OCI-LY7 (cell line): Measurements from ENCODE around the gene PCDHA8. TPM values are rescaled to one million over a fixed set of nuclear protein-coding genes. Genes with fewer than 3 reads are reported as not detected.
A peak's percentile ranks its signal among the peaks of the same experiment; 100 is the strongest.
"Not testable (repeated sequence)": the region's sequence is repeated elsewhere in the genome, so short reads cannot be mapped to it uniquely, and the experiment has no call there.

Experiments used
- BruUV-seq: library from RNA; stranded (reverse); fragments of 400-500 nt; replicated peaks from 2 replicates; lab custom pipeline; 2021; lab: Mats Ljungman, UMichigan
- CTCF ChIA-PET: fragments of 300-600 bp; sonication (Branson Sonifier 250); formaldehyde crosslinking; loops from one replicate; lab custom pipeline; 2022; ENCODE audit warnings: antibody characterized with exemption; ENCODE audit not compliant: unreplicated experiment; lab: Charles Lee
- POLR2A ChIA-PET: fragments of 300-600 bp; sonication (Branson Sonifier 250); formaldehyde crosslinking; loops from one replicate; lab custom pipeline; 2022; ENCODE audit warnings: antibody characterized with exemption; lab: Charles Lee
- DNase-seq: peaks from one replicate; pipeline ENCODE4 v3.0.0-alpha.2; 2015; ENCODE audit warnings: low spot score
- H2AFZ ChIP-seq: fragments of 200-600 bp; sonication (generic), shearing (Covaris generic); 2 replicates; pipeline ENCODE4 v1.6.1; 2014; ENCODE audit warnings: mild to moderate bottlenecking, antibody characterized with exemption, low read length, moderate library complexity
- H3K27ac ChIP-seq: fragments of 200-600 bp; sonication (generic); 2 replicates; pipeline ENCODE4 v1.5.1; 2014; ENCODE audit warnings: mixed run types, low read depth, mild to moderate bottlenecking, moderate library complexity, low read length, inconsistent platforms; ENCODE audit not compliant: poor library complexity, severe bottlenecking
- H3K36me3 ChIP-seq: fragments of 200-600 bp; sonication (generic); 2 replicates; pipeline ENCODE4 v1.6.1; 2014; ENCODE audit warnings: mild to moderate bottlenecking, antibody characterized with exemption, low read length, moderate library complexity, mixed read lengths; ENCODE audit not compliant: insufficient read depth
- H3K4me1 ChIP-seq: fragments of 200-600 bp; sonication (generic); 2 replicates; pipeline ENCODE4 v1.5.1; 2014; ENCODE audit warnings: mild to moderate bottlenecking, low read length; ENCODE audit not compliant: insufficient read depth, poor library complexity, severe bottlenecking
- H3K4me2 ChIP-seq: fragments of 200-600 bp; sonication (generic); 2 replicates; pipeline ENCODE4 v1.6.1; 2014; ENCODE audit warnings: mild to moderate bottlenecking, low read length
- H3K4me3 ChIP-seq: fragments of 200-600 bp; sonication (generic); 2 replicates; pipeline ENCODE4 v1.5.1; 2014; ENCODE audit warnings: mild to moderate bottlenecking, low read depth, low read length; ENCODE audit not compliant: poor library complexity, severe bottlenecking
- H3K79me2 ChIP-seq: fragments of 200-600 bp; sonication (generic); 2 replicates; pipeline ENCODE4 v1.6.1; 2016; ENCODE audit warnings: low read depth, mild to moderate bottlenecking, low read length, moderate library complexity, mixed read lengths; ENCODE audit not compliant: insufficient read depth
- H3K9me2 ChIP-seq: fragments of 200-600 bp; sonication (generic); 2 replicates; pipeline ENCODE4 v1.6.1; 2016; ENCODE audit warnings: mild to moderate bottlenecking, low read length, mixed read lengths; ENCODE audit not compliant: insufficient read depth
- H3K9me3 ChIP-seq: fragments of 200-600 bp; sonication (generic); 2 replicates; pipeline ENCODE4 v1.6.1; 2014; ENCODE audit warnings: mild to moderate bottlenecking, mixed run types, low read length, mixed read lengths
- H4K20me1 ChIP-seq: fragments of 200-600 bp; sonication (generic); 2 replicates; pipeline ENCODE4 v1.6.1; 2014; ENCODE audit warnings: mild to moderate bottlenecking, antibody characterized with exemption, low read length, moderate library complexity, mixed read lengths; ENCODE audit not compliant: insufficient read depth
- EZH2phosphoT487 ChIP-seq: fragments of 200-600 bp; sonication (generic); IDR thresholded peaks from 2 replicates; pipeline ENCODE4 v1.6.1; 2018; ENCODE audit warnings: low read depth, borderline replicate concordance, mild to moderate bottlenecking, mixed run types, antibody characterized with exemption, low read length, moderate library complexity, mixed read lengths
- intact Hi-C: fragments of 100-400 bp; cut with micrococcal nuclease; formaldehyde crosslinking; loops from one replicate; pipeline ENCODE4 v1.10.0; 2022; ENCODE audit not compliant: unreplicated experiment
- total RNA-seq, 2 experiments: library from RNA; depleted of rRNA in 1 of 2; stranded (reverse); fragments of >200 nt in 1 of 2; shearing (Covaris generic) in 1 of 2; gene quantifications; 2 replicates each; pipeline ENCODE4 v1.2.3, GENCODE V29; 2014 to 2022
- TF ChIP-seq, protein P1 (sequence below): fragments of 200-600 bp; sonication (generic); conservative IDR thresholded peaks from 2 replicates; pipeline ENCODE4 v1.5.1; 2014; ENCODE audit warnings: mild to moderate bottlenecking, antibody characterized with exemption, low read length, moderate library complexity, mixed read lengths

PCDHA8 gene
- total RNA-seq, 2 experiments from 2014 or later = not detected

- BruUV-seq = no TSS peak
- TF ChIP-seq EZH2phosphoT487 = no peak
- TF ChIP-seq, protein P1, sequence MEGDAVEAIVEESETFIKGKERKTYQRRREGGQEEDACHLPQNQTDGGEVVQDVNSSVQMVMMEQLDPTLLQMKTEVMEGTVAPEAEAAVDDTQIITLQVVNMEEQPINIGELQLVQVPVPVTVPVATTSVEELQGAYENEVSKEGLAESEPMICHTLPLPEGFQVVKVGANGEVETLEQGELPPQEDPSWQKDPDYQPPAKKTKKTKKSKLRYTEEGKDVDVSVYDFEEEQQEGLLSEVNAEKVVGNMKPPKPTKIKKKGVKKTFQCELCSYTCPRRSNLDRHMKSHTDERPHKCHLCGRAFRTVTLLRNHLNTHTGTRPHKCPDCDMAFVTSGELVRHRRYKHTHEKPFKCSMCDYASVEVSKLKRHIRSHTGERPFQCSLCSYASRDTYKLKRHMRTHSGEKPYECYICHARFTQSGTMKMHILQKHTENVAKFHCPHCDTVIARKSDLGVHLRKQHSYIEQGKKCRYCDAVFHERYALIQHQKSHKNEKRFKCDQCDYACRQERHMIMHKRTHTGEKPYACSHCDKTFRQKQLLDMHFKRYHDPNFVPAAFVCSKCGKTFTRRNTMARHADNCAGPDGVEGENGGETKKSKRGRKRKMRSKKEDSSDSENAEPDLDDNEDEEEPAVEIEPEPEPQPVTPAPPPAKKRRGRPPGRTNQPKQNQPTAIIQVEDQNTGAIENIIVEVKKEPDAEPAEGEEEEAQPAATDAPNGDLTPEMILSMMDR = no peak
- H2AFZ ChIP-seq = no peak overlapping the region
- H3K36me3 ChIP-seq = no peaks in the 10 kb centered on the region
- H4K20me1 ChIP-seq = no peaks in the 10 kb centered on the region
- no peaks in the 10 kb centered on the region for H3K9me3 ChIP-seq
- DNase-seq = no peak
- H3K4me3 ChIP-seq = no peak overlapping the region
- no peaks in the 10 kb centered on the region for H3K9me2 ChIP-seq
- H3K27ac ChIP-seq = no peak overlapping the region
- H3K4me1 ChIP-seq = no peaks in the 10 kb centered on the region
- CTCF ChIA-PET = no interaction called here
- H3K4me2 ChIP-seq = no peak overlapping the region
- H3K79me2 ChIP-seq = no peaks in the 10 kb centered on the region
- intact Hi-C loops = no loop called here
- POLR2A ChIA-PET = no interaction called here
These were observed 38.2 kb upstream of the PCDHA8 start for GRCh38 chr5:140802781-140803271.

DNA sequence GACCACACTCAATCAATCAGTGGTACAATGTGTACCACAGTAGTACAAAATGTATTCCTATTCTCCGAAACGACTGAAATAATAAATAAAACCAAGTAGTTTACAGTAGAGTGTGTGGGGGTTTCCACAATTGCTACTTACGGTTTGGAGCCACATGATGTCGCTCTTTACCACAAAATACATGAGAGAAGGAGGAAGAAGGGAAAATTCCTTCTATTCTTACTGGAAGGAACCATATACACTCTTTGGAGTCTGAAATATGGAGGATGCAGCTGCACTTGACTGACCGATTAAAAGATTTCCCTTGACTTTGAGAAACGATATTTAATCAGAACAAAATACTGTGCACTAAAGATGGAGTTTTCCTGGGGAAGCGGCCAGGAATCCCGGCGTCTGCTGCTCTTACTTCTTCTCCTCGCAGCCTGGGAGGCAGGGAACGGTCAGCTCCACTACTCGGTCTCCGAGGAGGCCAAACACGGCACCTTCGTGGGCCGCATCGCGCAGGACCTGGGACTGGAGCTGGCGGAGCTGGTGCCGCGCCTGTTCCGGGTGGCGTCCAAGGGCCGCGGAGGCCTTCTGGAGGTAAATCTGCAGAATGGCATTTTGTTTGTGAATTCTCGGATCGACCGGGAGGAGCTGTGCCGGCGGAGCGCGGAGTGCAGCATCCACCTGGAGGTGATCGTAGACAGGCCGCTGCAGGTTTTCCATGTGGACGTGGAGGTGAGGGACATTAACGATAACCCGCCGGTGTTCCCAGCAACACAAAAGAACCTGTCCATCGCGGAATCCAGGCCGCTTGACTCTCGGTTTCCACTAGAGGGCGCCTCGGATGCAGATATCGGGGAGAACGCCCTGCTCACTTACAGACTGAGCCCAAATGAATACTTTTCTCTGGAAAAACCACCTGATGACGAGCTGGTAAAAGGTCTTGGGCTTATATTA lies 33.9 kb upstream of the PCDHA8 start, which contains the start of gene PCDHA4:
TSS of gene PCDHA4 (plus strand) at position 235 of the 942 bp plus-strand sequence.
- H3K36me3 ChIP-seq = no peaks in the 10 kb centered on the region
- intact Hi-C loops = no loop called here
- ChIA-PET CTCF (no interaction called here), POLR2A (interaction anchor here (0.5 kb wide), 1 partner anchor 238 kb away, joined by 6 read pairs; no protein-coding TSS in a partner anchor)
- TF ChIP-seq EZH2phosphoT487 = no peak
- TF ChIP-seq, protein P1 = peak; percentile 67
- no peaks in the 10 kb centered on the region for H3K79me2 ChIP-seq
- no peak within 1 kb of the TSS for H3K4me2 ChIP-seq
- no peak within 1 kb of the TSS for H2AFZ ChIP-seq
- H4K20me1 ChIP-seq = no peaks in the 10 kb centered on the region
- H3K4me1 ChIP-seq = no peaks in the 10 kb centered on the region
- BruUV-seq = no TSS peak
- no peaks in the 10 kb centered on the region for H3K9me2 ChIP-seq
- no peaks in the 10 kb centered on the region for H3K9me3 ChIP-seq
- H3K4me3 ChIP-seq = no peak within 1 kb of the TSS
- no peak for DNase-seq
- H3K27ac ChIP-seq = no peak within 1 kb of the TSS

DNA sequence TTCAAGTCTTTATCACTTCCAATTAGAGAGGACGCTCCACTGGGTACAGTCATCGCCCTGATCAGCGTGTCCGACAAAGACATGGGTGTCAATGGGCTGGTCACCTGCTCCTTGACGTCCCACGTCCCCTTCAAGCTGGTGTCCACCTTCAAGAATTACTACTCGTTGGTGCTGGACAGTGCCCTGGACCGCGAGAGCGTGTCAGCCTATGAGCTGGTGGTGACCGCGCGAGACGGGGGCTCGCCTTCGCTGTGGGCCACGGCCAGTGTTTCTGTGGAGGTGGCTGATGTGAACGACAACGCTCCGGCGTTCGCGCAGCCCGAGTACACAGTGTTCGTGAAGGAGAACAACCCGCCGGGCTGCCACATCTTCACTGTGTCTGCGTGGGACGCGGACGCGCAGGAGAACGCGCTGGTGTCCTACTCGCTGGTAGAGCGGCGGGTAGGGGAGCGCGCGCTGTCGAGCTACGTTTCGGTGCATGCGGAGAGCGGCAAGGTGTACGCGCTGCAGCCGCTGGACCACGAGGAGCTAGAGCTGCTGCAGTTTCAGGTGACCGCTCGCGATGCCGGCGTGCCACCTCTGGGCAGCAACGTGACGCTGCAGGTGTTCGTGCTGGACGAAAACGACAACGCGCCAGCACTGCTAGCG lies 32.6 kb upstream of the PCDHA8 start:
- CTCF ChIA-PET = not testable (repeated sequence)

More for the DNA sequence above, 32.6 kb upstream of the PCDHA8 start:
- H3K4me2 ChIP-seq, H3K9me3 ChIP-seq, BruUV-seq, H3K9me2 ChIP-seq, H2AFZ ChIP-seq, H4K20me1 ChIP-seq, H3K4me3 ChIP-seq, H3K4me1 ChIP-seq, H3K36me3 ChIP-seq, intact Hi-C loops, DNase-seq, H3K27ac ChIP-seq, POLR2A ChIA-PET, H3K79me2 ChIP-seq: not testable (repeated sequence)
